ENCODE measurements around the gene ST8SIA6. TPM values are rescaled to one million over a fixed set of nuclear protein-coding genes. Genes with fewer than 3 reads are reported as not detected.

The ST8SIA6 gene
- total and polyA plus RNA-seq, 10 of the 15 experiments (the other 5 are each of a cell fraction or from before 2014, with no cell fraction given) = 0.22 TPM; not detected in 9

DNA sequence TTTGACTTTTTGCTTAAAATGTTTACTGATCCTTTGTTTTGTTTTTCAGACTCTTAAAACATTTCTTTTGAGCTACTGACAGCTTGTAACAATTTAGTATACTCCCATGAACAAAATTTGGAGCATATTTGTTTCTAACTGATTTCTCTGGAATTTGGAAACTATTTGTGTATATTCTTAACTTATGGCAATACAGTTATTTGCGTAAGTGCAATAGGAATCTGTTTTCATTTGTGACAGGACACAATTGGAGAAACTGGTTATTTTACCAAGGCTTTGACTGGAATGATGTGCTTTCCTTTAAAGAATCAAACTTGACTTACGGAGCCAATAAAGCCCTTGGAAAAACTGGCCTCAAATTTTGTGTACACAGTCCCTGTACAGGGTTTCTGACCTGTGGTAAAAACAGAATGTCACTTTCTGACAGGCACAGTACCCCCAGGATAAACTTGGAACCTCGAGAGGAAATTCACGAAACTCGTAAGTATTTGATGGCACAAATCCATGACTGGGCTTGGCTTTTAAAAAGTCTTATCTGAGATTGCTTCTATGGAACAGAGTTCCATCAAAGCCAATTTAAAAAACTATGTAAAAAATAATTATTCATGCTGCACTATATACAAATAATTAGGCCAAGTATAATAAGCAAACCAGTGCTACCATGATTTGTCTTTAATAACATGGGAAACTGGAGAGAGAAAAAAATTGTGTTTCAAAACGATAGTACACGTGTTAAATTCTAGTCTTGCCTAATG is 70.4 kb downstream of the ST8SIA6 start:
- intact Hi-C loops (cut with micrococcal nuclease; ENCODE audit: unreplicated experiment) (no loop called here), in situ Hi-C loops (cut with MboI) (no loop called here)
- RAD21 ChIA-PET (ENCODE audit: unreplicated experiment) = no interaction called here
- H3K27ac ChIP-seq (ENCODE audit: control insufficient read depth, insufficient read depth) = no peak overlapping the region
- SMC1A ChIA-PET (ENCODE audit: uncharacterized antibody, unreplicated experiment) = no interaction called here
- no peaks in the 10 kb centered on the region for H3K36me3 ChIP-seq (ENCODE audit: control insufficient read depth in 2 of 2, insufficient read depth in 2 of 2, low read length in 1 of 2)
- no peaks in the 10 kb centered on the region for H3K4me1 ChIP-seq (ENCODE audit: control insufficient read depth, insufficient read depth, low read length)
- ATAC-seq = no peak
- no peak overlapping the region for H3K9ac ChIP-seq (ENCODE audit: control insufficient read depth, insufficient read depth, low read length)
- no peaks in the 10 kb centered on the region for H4K20me1 ChIP-seq (ENCODE audit: control insufficient read depth, insufficient read depth)
- CTCF ChIA-PET = interaction anchor here (0.7 to 1.4 kb wide), 4 partner anchors 8 to 325 kb away, joined by 3 read pairs; no protein-coding TSS in a partner anchor
- 33% methylated on average over 7 of the region's 7 CpGs for WGBS (ENCODE audit: insufficient coverage, insufficient replicate concordance, low lambda C conversion rate, missing lambda C conversion rate)
- H3K9me3 ChIP-seq (replicated peaks; ENCODE audit: control insufficient read depth, insufficient read depth, low read length) = no peaks in the 10 kb centered on the region
- POLR2A ChIA-PET = no interaction called here
- BruUV-seq (replicated peaks) = no TSS peak
- no peaks in the 10 kb centered on the region for H3K27me3 ChIP-seq (replicated peaks in 1 of 2; ENCODE audit: control insufficient read depth in 2 of 2, insufficient read depth in 2 of 2, low read length in 1 of 2)
- H3K4me2 ChIP-seq (ENCODE audit: control insufficient read depth, insufficient read depth) = no peak overlapping the region
- no peak overlapping the region for H3K4me3 ChIP-seq
- no peak overlapping the region for H2AFZ ChIP-seq (ENCODE audit: control insufficient read depth, low read depth, low read length)
- DNase-seq (ENCODE audit: low read depth, low spot score) = no peak
- no peak for FAIRE-seq
- H3K79me2 ChIP-seq (ENCODE audit: control insufficient read depth, insufficient read depth, low read length) = no peaks in the 10 kb centered on the region
- TF ChIP-seq, protein P1, sequence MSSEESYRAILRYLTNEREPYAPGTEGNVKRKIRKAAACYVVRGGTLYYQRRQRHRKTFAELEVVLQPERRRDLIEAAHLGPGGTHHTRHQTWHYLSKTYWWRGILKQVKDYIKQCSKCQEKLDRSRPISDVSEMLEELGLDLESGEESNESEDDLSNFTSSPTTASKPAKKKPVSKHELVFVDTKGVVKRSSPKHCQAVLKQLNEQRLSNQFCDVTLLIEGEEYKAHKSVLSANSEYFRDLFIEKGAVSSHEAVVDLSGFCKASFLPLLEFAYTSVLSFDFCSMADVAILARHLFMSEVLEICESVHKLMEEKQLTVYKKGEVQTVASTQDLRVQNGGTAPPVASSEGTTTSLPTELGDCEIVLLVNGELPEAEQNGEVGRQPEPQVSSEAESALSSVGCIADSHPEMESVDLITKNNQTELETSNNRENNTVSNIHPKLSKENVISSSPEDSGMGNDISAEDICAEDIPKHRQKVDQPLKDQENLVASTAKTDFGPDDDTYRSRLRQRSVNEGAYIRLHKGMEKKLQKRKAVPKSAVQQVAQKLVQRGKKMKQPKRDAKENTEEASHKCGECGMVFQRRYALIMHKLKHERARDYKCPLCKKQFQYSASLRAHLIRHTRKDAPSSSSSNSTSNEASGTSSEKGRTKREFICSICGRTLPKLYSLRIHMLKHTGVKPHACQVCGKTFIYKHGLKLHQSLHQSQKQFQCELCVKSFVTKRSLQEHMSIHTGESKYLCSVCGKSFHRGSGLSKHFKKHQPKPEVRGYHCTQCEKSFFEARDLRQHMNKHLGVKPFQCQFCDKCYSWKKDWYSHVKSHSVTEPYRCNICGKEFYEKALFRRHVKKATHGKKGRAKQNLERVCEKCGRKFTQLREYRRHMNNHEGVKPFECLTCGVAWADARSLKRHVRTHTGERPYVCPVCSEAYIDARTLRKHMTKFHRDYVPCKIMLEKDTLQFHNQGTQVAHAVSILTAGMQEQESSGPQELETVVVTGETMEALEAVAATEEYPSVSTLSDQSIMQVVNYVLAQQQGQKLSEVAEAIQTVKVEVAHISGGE (CRISPR knock-in tag; IDR thresholded peaks at IDR 0.05) = no peak
- TF ChIP-seq SRF (IDR thresholded peaks at IDR 0.05; ENCODE audit: low read depth in 2 of 2, low read length in 2 of 2) (no peak), STAT3 (IDR thresholded peaks at IDR 0.05; ENCODE audit: low read depth, low read length) (no peak), ZNF384 (IDR thresholded peaks at IDR 0.05; ENCODE audit: borderline replicate concordance, low read depth, low read length) (no peak), SUPT20H (IDR thresholded peaks at IDR 0.05; ENCODE audit: borderline replicate concordance, control insufficient read depth, low read depth, low read length) (no peak), SREBF2 (IDR thresholded peaks at IDR 0.05; ENCODE audit: low read length) (no peak)
- TF ChIP-seq, protein P2, sequence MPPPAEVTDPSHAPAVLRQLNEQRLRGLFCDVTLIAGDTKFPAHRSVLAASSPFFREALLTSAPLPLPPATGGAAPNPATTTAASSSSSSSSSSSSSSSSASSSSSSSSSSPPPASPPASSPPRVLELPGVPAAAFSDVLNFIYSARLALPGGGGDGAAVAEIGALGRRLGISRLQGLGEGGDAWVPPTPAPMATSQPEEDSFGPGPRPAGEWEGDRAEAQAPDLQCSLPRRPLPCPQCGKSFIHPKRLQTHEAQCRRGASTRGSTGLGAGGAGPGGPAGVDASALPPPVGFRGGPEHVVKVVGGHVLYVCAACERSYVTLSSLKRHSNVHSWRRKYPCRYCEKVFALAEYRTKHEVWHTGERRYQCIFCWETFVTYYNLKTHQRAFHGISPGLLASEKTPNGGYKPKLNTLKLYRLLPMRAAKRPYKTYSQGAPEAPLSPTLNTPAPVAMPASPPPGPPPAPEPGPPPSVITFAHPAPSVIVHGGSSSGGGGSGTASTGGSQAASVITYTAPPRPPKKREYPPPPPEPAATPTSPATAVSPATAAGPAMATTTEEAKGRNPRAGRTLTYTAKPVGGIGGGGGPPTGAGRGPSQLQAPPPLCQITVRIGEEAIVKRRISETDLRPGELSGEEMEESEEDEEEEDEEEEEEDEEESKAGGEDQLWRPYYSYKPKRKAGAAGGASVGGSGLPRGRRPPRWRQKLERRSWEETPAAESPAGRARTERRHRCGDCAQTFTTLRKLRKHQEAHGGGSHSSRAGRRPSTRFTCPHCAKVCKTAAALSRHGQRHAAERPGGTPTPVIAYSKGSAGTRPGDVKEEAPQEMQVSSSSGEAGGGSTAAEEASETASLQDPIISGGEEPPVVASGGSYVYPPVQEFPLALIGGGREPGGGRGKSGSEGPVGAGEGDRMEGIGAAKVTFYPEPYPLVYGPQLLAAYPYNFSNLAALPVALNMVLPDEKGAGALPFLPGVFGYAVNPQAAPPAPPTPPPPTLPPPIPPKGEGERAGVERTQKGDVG (CRISPR knock-in tag; IDR thresholded peaks at IDR 0.05) = no peak
- TF ChIP-seq, protein P3, sequence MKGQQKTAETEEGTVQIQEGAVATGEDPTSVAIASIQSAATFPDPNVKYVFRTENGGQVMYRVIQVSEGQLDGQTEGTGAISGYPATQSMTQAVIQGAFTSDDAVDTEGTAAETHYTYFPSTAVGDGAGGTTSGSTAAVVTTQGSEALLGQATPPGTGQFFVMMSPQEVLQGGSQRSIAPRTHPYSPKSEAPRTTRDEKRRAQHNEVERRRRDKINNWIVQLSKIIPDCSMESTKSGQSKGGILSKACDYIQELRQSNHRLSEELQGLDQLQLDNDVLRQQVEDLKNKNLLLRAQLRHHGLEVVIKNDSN (IDR thresholded peaks at IDR 0.05; ENCODE audit: borderline replicate concordance, extremely low read length, insufficient read depth, low read depth, low read length) = no peak
- TF ChIP-seq, protein P4, sequence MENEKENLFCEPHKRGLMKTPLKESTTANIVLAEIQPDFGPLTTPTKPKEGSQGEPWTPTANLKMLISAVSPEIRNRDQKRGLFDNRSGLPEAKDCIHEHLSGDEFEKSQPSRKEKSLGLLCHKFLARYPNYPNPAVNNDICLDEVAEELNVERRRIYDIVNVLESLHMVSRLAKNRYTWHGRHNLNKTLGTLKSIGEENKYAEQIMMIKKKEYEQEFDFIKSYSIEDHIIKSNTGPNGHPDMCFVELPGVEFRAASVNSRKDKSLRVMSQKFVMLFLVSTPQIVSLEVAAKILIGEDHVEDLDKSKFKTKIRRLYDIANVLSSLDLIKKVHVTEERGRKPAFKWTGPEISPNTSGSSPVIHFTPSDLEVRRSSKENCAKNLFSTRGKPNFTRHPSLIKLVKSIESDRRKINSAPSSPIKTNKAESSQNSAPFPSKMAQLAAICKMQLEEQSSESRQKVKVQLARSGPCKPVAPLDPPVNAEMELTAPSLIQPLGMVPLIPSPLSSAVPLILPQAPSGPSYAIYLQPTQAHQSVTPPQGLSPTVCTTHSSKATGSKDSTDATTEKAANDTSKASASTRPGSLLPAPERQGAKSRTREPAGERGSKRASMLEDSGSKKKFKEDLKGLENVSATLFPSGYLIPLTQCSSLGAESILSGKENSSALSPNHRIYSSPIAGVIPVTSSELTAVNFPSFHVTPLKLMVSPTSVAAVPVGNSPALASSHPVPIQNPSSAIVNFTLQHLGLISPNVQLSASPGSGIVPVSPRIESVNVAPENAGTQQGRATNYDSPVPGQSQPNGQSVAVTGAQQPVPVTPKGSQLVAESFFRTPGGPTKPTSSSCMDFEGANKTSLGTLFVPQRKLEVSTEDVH (IDR thresholded peaks at IDR 0.05; ENCODE audit: low read depth, partially characterized antibody) = no peak
- TF ChIP-seq, protein P5, sequence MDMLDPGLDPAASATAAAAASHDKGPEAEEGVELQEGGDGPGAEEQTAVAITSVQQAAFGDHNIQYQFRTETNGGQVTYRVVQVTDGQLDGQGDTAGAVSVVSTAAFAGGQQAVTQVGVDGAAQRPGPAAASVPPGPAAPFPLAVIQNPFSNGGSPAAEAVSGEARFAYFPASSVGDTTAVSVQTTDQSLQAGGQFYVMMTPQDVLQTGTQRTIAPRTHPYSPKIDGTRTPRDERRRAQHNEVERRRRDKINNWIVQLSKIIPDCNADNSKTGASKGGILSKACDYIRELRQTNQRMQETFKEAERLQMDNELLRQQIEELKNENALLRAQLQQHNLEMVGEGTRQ (IDR thresholded peaks at IDR 0.05; ENCODE audit: borderline replicate concordance, low read depth, low read length) = no peak

Data from GM12878 (cell line).